HG02981 (cell line): ENCODE data around the gene SLC17A5.
"Not testable (repeated sequence)": the region's sequence is repeated elsewhere in the genome, so short reads cannot be mapped to it uniquely, and the experiment has no call there.

ENCODE experiments used
- ATAC-seq: cut with Tn5 transposase; IDR thresholded peaks from one replicate; pipeline ENCODE4 v1.9.1; 2021; ENCODE audit warnings: mild to moderate bottlenecking, moderate library complexity; ENCODE audit not compliant: unreplicated experiment

Gene SLC17A5

DNA sequence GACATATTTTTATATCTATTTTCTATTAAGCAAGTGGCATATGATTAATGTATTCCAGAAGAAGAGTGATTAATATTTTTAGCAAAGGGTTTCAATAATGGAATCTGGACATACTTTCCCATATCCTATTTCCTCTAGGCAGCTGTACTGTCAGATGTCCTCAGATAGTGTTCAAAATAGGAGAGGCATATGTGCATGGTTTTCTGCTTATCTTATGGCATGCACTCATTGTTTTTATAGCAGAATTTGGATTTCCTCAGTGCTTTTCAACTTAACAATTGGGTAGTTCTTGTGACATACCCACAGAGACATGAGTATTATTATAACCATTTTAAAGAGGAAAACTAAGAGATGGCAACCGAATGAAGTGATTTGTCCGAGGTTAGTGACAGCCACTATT lies 12.6 kb upstream of the SLC17A5 start:
- ATAC-seq, result no peak

GRCh38 chr6:73665686-73666319 lies 12.0 kb upstream of the SLC17A5 start:
- peak; percentile 80 for ATAC-seq

GRCh38 chr6:73664701-73665100 lies 10.9 kb upstream of the SLC17A5 start:
- ATAC-seq, result no peak

GRCh38 chr6:73657201-73657600 lies 3.4 kb upstream of the SLC17A5 start:
- no peak for ATAC-seq

GRCh38 chr6:73656531-73657145 lies 2.8 kb upstream of the SLC17A5 start:
- no peak for ATAC-seq

DNA sequence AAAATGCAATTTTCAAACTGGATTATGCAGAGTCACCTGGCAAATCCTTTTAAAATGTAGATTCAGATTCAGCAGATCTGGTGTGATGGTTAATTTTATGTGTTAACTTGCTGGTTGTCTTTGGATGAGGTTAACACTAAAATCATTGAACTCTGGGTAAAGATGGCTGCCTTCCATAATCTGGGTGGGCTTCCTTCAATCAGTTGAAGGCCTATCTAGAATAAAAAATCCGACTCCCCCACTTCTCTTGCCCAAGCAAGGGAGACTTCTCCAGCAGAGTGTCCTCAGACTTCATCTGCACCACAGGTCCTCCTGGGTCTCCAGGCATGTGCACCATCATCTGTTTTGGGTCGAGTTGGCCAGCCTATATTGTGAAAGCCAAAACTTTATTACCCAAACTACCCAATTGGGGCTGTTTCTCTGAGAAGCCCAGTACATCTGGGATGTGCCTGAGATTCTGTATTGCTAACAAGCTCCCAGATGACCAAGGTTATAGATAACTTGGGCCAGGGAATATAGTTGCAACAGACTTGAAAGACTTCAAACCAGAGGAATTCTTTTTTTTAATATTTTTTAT lies 1.6 kb upstream of the SLC17A5 start:
- ATAC-seq, result no peak

GRCh38 chr6:73652637-73653570 lies 888 bp downstream of the SLC17A5 start:
- ATAC-seq, result peak; percentile 37

- no peak for ATAC-seq
Observed at GRCh38 chr6:73649783-73650182, 4.0 kb downstream of the SLC17A5 start.

GRCh38 chr6:73648166-73648565 lies 5.6 kb downstream of the SLC17A5 start:
- ATAC-seq, result no peak

DNA sequence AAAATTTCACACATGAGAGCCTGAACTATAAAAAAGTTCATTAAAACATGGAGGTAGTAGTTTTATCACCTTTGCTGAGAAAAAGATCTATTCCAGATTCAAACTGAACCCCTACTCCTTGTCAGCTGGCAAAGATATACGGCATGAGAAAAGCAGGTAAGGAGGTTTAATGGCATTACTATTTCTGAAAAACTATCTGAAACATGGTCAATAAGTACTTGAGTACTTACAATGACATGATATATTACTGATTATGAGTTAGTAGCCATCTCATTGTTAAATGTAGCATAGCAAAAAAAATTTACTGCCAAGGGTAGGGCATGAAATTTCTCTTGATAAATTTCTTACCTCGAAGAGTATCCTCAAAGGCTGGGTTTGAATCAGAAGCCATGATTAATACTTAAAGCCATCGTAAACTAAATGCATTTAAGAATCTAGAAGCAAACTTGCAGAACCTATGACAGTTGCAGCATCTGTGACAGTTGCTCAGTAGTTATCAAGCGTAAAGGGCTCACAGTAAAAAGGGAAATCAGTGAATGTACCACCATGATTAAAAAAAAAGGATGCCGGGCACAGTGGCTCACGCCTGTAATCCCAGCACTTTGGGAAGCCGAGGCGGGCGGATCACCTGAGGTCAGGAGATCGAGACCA lies 8.7 kb downstream of the SLC17A5 start:
- ATAC-seq, result no peak

DNA sequence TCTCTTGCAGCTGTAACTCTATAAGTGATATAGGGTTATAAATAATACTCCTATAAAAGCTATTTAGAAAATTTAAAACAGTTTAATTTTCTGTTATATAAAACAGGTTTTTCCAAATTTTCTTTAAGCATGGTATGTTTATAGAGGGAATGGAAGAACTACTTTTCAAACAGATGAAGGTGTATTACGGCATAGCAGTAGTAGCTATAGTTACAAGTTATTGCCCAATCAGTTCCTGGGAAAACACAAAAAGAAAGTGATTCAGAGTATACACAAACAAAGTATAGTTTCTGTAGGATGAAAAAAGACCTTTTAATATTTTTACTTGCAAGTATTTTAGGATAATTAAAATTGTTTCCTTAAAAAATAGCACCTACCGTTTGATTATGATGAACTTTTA lies 9.8 kb downstream of the SLC17A5 start:
- ATAC-seq, result no peak

GRCh38 chr6:73642530-73642929 lies 11.3 kb downstream of the SLC17A5 start:
- ATAC-seq, result no peak

DNA sequence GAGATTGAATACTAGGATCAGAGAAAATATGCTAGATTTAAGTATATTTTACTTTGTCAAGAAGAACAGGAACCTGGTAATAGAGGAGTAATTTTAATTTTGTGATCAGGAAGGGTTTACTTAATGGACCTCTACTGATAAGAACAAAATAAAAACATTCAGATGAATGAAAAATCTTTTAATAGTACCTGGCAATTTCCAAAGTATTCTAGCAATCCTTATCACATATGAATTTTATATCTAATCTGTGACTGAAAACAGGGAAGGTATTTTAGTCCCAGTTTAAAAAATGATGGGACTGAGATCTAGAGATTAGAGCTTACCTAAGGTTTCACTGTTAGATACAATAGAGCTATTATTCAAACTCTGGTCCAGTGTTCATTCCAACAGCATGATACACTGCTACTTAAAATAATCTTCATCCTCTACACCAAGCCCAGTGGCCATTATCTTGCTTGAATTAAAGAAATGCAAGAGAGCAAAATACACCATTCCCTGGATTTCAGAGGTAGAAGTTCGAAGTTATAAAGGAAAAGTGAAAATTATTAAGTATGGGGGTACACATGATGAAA lies 13.5 kb downstream of the SLC17A5 start:
- no peak for ATAC-seq

GRCh38 chr6:73639040-73639439 lies 14.8 kb downstream of the SLC17A5 start:
- no peak for ATAC-seq

- ATAC-seq, result no peak
Observed at GRCh38 chr6:73637404-73637803, 16.4 kb downstream of the SLC17A5 start.

DNA sequence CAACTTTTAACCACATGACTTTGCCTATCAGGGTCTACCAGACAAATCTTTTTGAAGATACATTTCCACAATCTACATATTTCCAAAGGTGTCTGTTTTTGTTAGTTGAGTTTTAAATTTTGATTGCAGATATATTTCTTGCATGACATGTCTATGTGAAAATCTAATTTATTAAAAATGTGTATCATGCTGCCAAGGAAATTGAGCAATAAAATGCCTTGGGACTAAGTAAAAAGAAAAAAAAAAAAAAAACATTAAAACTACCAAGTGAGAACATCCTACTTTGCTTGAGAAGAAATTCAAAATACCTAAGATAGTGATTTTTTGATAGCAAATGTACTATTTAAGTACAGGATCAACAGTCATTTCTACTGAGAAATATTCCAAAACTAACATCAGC lies 17.7 kb downstream of the SLC17A5 start:
- ATAC-seq, result no peak

GRCh38 chr6:73632346-73632745 lies 21.4 kb downstream of the SLC17A5 start:
- no peak for ATAC-seq

DNA sequence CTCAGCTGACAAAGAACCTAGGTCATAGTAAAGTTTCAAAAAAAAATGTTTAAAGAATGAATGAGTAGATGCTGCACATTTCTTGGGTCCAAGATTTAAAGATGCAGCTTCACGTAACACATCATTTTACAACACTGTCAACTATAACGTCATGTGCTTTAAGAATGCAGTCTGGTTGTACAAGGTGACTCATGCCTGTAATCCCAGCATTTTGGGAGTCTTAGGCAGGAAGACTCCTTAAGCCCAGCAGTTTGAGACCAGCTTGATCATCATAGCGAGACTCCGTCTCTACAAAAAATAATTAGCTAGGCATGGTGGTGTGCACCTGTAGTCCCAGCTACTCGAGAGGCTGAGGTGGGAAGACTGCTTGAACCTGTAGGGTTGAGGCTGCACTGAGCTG lies 21.9 kb downstream of the SLC17A5 start:
- no peak for ATAC-seq

GRCh38 chr6:73630401-73630800 lies 23.4 kb downstream of the SLC17A5 start:
- no peak for ATAC-seq

DNA sequence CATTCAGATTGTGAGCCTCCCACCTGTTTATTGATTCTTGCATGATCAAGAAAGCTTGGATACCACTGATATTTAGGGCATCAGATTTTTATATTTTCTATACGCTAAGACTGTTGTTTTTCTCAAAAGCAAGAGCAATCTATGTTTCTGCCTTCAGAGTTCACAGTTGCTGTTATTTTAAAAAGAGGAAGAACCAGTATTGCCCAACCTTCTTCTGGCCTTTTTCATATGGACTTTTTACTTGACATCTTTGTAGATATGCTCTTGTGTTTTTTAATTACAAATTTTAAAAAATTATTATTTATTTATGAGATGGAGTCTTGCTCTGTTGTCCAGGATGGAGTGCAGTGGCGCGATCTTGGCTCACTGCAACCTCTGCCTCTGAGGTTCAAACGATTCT lies 28.9 kb downstream of the SLC17A5 start:
- no peak for ATAC-seq

DNA sequence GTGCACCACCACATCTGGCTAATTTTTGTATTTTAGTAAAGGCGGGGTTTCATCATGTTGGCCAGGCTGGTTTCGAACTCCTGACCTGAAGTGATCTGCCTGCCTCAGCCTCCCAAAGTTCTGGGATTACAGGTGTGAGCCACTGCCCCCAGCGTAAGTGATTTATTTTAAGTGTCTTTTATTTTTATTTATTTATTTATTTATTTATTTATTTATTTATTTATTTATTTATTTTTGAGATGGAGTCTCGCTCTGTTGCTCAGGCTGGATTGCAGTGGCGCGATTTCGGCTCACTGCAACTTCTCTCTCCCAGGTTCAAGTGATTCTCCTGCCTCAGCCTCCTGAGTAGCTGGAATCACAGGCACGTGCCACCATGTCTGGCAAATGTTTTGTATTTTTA lies 30.3 kb downstream of the SLC17A5 start:
- not testable (repeated sequence) for ATAC-seq
